SU-DHL-6 (cell line): Measurements from ENCODE around the gene ARIH1.

Experiments
- H2AFZ ChIP-seq: fragments of 200-600 bp; sonication (generic); 2 replicates; pipeline ENCODE4 v1.6.1; 2014; ENCODE audit warnings: low read depth, mild to moderate bottlenecking, moderate library complexity, mixed read lengths, antibody characterized with exemption, low read length; ENCODE audit not compliant: severe bottlenecking
- H3F3A ChIP-seq: fragments of 200-600 bp; shearing (Covaris generic); 2 replicates; pipeline ENCODE4 v1.6.0; 2016; ENCODE audit warnings: antibody characterized with exemption, mild to moderate bottlenecking; ENCODE audit not compliant: insufficient read depth
- H3K27ac ChIP-seq: fragments of 200-600 bp; sonication (generic); 2 replicates; pipeline ENCODE4 v1.5.1; 2016; ENCODE audit warnings: low read depth, mild to moderate bottlenecking, low read length, moderate library complexity, mixed read lengths
- H3K27me3 ChIP-seq: fragments of 200-600 bp; sonication (generic), shearing (Covaris generic); 2 replicates; pipeline ENCODE4 v1.6.0; 2014; ENCODE audit warnings: mild to moderate bottlenecking, low read length
- H3K36me3 ChIP-seq: fragments of 200-600 bp; sonication (generic); 2 replicates; pipeline ENCODE4 v1.6.1; 2014; ENCODE audit warnings: mild to moderate bottlenecking, low read length, mixed read lengths
- H3K4me2 ChIP-seq: fragments of 300-600, 200-600 bp; shearing (Covaris generic), sonication (generic); 2 replicates; pipeline ENCODE4 v1.6.0; 2014; ENCODE audit warnings: low read length, low read depth, mild to moderate bottlenecking; ENCODE audit not compliant: poor library complexity, severe bottlenecking
- H3K4me3 ChIP-seq: fragments of 200-600 bp; sonication (generic); 2 replicates; pipeline ENCODE4 v1.5.1; 2014; ENCODE audit warnings: antibody characterized with exemption, low read length, mild to moderate bottlenecking, mixed read lengths; ENCODE audit not compliant: insufficient read depth, poor library complexity, severe bottlenecking
- H3K79me2 ChIP-seq: fragments of 200-600 bp; sonication (generic); 2 replicates; pipeline ENCODE4 v1.6.1; 2014; ENCODE audit warnings: mild to moderate bottlenecking, low read length, moderate library complexity; ENCODE audit not compliant: insufficient read depth
- H3K9ac ChIP-seq: fragments of 200-600 bp; sonication (generic); 2 replicates; pipeline ENCODE4 v1.7.0; 2014; ENCODE audit warnings: mild to moderate bottlenecking, low read length
- H3K9me2 ChIP-seq: fragments of 200-600 bp; sonication (generic); replicated peaks from 2 replicates; pipeline ENCODE4 v1.6.1; 2014; ENCODE audit warnings: low read length; ENCODE audit not compliant: insufficient read depth
- H3K9me3 ChIP-seq: fragments of 200-600 bp; sonication (generic); 2 replicates; pipeline ENCODE4 v1.6.1; 2014; ENCODE audit warnings: low read length, mixed read lengths; ENCODE audit not compliant: insufficient read depth
- H4K20me1 ChIP-seq: fragments of 200-600 bp; sonication (generic); 2 replicates; pipeline ENCODE4 v1.6.1; 2014; ENCODE audit warnings: low read depth, mild to moderate bottlenecking, antibody characterized with exemption, low read length, moderate library complexity, mixed read lengths
- EZH2phosphoT487 ChIP-seq: fragments of 200-600 bp; sonication (generic), shearing (Covaris generic); conservative IDR thresholded peaks from 2 replicates; pipeline ENCODE4 v1.6.1; 2018; ENCODE audit warnings: mild to moderate bottlenecking, antibody characterized with exemption, low read length, moderate library complexity, mixed read lengths
- TF ChIP-seq, protein P1 (sequence below): fragments of 200-600 bp; sonication (generic); IDR thresholded peaks from one replicate; pipeline ENCODE4 v1.5.1; 2017; ENCODE audit warnings: antibody characterized with exemption, mild to moderate bottlenecking, low read length, moderate library complexity; ENCODE audit not compliant: insufficient read depth, poor library complexity, severe bottlenecking

Gene ARIH1

DNA sequence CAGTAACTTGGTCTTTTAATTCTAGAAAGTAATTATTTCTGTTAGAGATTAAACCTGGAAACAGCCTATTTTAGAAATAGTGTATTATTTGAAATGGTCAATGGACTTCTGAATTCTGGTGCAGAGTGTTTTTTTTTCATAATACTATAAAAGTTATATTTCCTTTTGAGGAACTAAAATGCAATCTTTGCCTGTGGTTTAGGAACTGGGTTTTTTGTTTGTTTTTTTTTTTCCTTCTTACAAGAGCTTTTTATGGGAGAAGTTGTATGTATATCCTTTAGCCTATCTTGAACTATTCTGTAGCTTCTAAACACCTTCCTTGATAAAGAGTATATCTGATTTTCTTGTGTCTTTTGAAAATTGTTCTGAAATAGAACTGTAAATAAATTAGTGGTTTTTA is 88.3 kb downstream of the ARIH1 start:
- H3K36me3 ChIP-seq, result peaks cover 27% of the 10 kb centered on the region; the same call in 1 of the 2 replicates

DNA sequence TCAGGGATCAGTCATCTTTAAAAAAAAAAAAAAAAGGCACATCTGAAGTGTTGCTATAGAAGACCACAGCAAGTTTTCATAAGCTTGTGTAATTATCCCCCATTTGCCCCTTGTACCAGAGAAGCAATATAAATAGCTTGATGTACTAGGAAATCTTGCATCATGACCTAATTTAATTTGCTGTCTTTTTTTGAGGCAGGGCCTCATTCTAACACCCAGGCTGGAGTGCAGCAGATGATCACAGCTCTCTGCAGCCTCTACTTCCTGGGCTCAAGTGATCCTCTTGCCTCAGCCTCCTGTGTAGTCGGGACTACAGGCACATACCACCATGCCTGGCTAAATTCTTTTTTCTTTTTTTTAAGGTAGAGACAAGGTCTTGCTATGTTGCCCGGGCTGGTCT is 88.7 kb downstream of the ARIH1 start:
- no peaks in the 10 kb centered on the region for H3K27me3 ChIP-seq
- H4K20me1 ChIP-seq, result peaks cover 5% of the 10 kb centered on the region; the same call in 1 of the 2 replicates
- no peaks in the 10 kb centered on the region for H3F3A ChIP-seq
- H3K4me2 ChIP-seq, result no peak overlapping the region
- H3K27ac ChIP-seq, result no peak overlapping the region
- H3K9me2 ChIP-seq, result no peaks in the 10 kb centered on the region
- no peak overlapping the region for H3K4me3 ChIP-seq
- no peak overlapping the region for H2AFZ ChIP-seq
- H3K9ac ChIP-seq, result no peak overlapping the region
- TF ChIP-seq, protein P1, sequence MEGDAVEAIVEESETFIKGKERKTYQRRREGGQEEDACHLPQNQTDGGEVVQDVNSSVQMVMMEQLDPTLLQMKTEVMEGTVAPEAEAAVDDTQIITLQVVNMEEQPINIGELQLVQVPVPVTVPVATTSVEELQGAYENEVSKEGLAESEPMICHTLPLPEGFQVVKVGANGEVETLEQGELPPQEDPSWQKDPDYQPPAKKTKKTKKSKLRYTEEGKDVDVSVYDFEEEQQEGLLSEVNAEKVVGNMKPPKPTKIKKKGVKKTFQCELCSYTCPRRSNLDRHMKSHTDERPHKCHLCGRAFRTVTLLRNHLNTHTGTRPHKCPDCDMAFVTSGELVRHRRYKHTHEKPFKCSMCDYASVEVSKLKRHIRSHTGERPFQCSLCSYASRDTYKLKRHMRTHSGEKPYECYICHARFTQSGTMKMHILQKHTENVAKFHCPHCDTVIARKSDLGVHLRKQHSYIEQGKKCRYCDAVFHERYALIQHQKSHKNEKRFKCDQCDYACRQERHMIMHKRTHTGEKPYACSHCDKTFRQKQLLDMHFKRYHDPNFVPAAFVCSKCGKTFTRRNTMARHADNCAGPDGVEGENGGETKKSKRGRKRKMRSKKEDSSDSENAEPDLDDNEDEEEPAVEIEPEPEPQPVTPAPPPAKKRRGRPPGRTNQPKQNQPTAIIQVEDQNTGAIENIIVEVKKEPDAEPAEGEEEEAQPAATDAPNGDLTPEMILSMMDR, result no peak
- TF ChIP-seq EZH2phosphoT487, result no peak
- no peaks in the 10 kb centered on the region; the same call in 1 of the 2 replicates for H3K79me2 ChIP-seq
- H3K36me3 ChIP-seq, result peaks cover 27% of the 10 kb centered on the region; the same call in 1 of the 2 replicates
- H3K9me3 ChIP-seq, result no peaks in the 10 kb centered on the region

More for the DNA sequence above, 88.3 kb downstream of the ARIH1 start:
- TF ChIP-seq, protein P1, result no peak
- no peak for TF ChIP-seq EZH2phosphoT487
- Histone ChIP-seq H3K9me2 (no peaks in the 10 kb centered on the region), H3K9ac (no peak overlapping the region), H3K9me3 (no peaks in the 10 kb centered on the region), H3K79me2 (no peaks in the 10 kb centered on the region; the same call in 1 of the 2 replicates), H3K27me3 (no peaks in the 10 kb centered on the region), H3K4me2 (no peak overlapping the region), H3K27ac (no peak overlapping the region), H3K4me3 (no peak overlapping the region), H2AFZ (no peak overlapping the region), H3F3A (no peaks in the 10 kb centered on the region), H4K20me1 (peaks cover 5% of the 10 kb centered on the region; the same call in 1 of the 2 replicates)

DNA sequence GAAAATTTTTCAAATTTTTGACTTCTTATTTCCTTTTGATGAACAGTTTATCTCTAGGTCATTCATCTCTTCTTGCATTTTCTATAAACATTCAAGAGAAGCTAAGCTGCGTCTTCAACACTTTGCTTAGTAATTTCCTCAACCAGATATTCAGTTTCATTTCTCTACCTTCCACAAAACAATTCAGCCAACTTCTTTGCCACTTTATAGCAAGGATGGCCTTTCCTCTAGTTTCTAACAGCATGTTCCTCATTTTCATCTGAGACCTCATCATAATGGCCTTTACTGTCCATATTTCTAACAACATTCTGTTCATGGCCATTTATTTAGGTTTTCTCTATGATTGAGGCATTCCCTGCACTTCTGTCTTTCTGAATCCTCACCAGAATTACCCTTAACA is 90.0 kb downstream of the ARIH1 start:
- no peaks in the 10 kb centered on the region for H3K9me2 ChIP-seq
- no peaks in the 10 kb centered on the region for H3K9me3 ChIP-seq
- H3K27me3 ChIP-seq, result no peaks in the 10 kb centered on the region
- H3K4me3 ChIP-seq, result no peak overlapping the region
- no peak overlapping the region for H2AFZ ChIP-seq
- peaks cover 5% of the 10 kb centered on the region; the same call in 1 of the 2 replicates for H4K20me1 ChIP-seq
- no peak overlapping the region for H3K27ac ChIP-seq
- H3F3A ChIP-seq, result no peaks in the 10 kb centered on the region
- no peak overlapping the region for H3K9ac ChIP-seq
- H3K36me3 ChIP-seq, result peaks cover 27% of the 10 kb centered on the region; the same call in 1 of the 2 replicates
- H3K79me2 ChIP-seq, result no peaks in the 10 kb centered on the region
- H3K4me2 ChIP-seq, result no peak overlapping the region
- TF ChIP-seq EZH2phosphoT487, result no peak
- TF ChIP-seq, protein P1, result no peak
